ENCODE measurements around the gene LTBP1. TPM values are rescaled to one million over a fixed set of nuclear protein-coding genes. Genes with fewer than 3 reads are reported as not detected.

Gene LTBP1
- total RNA-seq, 1 donor from 2014 or later = 48.4 TPM

GRCh38 chr2:33094303-33094702, 147.6 kb downstream of the LTBP1 start:
- no peaks in the 10 kb centered on the region for H3K9me3 ChIP-seq
- no peak overlapping the region for H3K4me3 ChIP-seq
- intact Hi-C loops (cut with DNase I) = no loop called here
- TF ChIP-seq POLR2AphosphoS5 (IDR thresholded peaks at IDR 0.05; ENCODE audit: insufficient read depth in 1 of 2, low read depth in 1 of 2) = no peak
- TF ChIP-seq POLR2A (IDR thresholded peaks at IDR 0.05) = no peak
- no peak for TF ChIP-seq CTCF (IDR thresholded peaks at IDR 0.05)
- no peak for DNase-seq (ENCODE audit: extremely low spot score in 2 of 2)
- H3K27ac ChIP-seq = no peak overlapping the region
- no peaks in the 10 kb centered on the region for H3K27me3 ChIP-seq
- no peaks in the 10 kb centered on the region for H3K36me3 ChIP-seq
- H3K4me1 ChIP-seq = peaks cover 10% of the 10 kb centered on the region

DNA sequence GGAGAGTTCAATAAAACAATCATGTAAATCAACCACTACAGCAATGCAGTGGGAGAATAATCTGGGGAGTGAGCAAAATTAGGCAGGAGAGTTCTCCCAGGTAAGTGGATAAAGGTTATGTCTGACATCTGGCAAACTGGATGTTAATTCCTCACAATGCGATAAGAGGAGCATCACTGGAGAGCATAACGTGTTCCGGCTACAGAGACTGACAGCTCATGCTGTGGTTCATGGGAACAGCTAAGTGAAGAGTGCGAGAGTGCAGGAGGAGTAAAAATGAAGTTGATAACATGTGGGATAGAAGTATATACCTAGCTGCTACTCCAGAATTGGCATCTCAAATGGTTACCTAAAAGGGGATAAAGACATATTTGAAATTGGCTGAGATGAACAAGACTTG, 153.2 kb downstream of the LTBP1 start:
- TF ChIP-seq CTCF (IDR thresholded peaks at IDR 0.05) (no peak), POLR2AphosphoS5 (IDR thresholded peaks at IDR 0.05; ENCODE audit: insufficient read depth in 1 of 2, low read depth in 1 of 2) (no peak), POLR2A (IDR thresholded peaks at IDR 0.05) (no peak)
- Histone ChIP-seq H3K27me3 (no peaks in the 10 kb centered on the region), H3K4me1 (peaks cover 16% of the 10 kb centered on the region), H3K27ac (no peak overlapping the region), H3K4me3 (no peak overlapping the region), H3K36me3 (no peaks in the 10 kb centered on the region), H3K9me3 (no peaks in the 10 kb centered on the region)
- no peak for DNase-seq (ENCODE audit: extremely low spot score in 2 of 2)
- intact Hi-C loops (cut with DNase I) = no loop called here

DNA sequence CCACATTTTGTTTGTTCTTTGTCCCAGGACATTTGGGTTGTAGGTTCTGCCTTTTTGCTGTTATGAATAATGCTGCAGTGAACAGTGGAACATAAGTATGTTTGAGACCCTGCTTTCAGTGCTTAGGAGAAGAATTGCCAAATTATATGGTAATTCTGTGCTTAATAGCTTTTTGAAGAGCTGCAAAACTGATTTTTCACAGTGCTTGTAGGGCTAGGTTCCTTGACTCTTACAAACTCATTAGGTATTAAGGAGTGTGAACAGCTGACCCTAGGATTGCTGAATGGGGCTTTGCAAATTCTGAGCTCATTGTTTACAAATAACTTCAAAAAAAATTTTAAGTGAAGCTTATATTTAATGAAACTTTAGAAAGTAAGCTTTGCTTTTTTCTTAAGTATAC, 154.2 kb downstream of the LTBP1 start:
- no peak for TF ChIP-seq POLR2A (IDR thresholded peaks at IDR 0.05)
- no peak for TF ChIP-seq CTCF (IDR thresholded peaks at IDR 0.05)
- TF ChIP-seq POLR2AphosphoS5 (IDR thresholded peaks at IDR 0.05; ENCODE audit: insufficient read depth in 1 of 2, low read depth in 1 of 2) = no peak
- H3K9me3 ChIP-seq = no peaks in the 10 kb centered on the region
- no peak overlapping the region for H3K4me3 ChIP-seq
- no peak for DNase-seq (ENCODE audit: extremely low spot score in 2 of 2)
- intact Hi-C loops (cut with DNase I) = no loop called here
- H3K36me3 ChIP-seq = no peaks in the 10 kb centered on the region
- no peaks in the 10 kb centered on the region for H3K27me3 ChIP-seq
- H3K4me1 ChIP-seq = peaks cover 16% of the 10 kb centered on the region
- H3K27ac ChIP-seq = no peak overlapping the region

DNA sequence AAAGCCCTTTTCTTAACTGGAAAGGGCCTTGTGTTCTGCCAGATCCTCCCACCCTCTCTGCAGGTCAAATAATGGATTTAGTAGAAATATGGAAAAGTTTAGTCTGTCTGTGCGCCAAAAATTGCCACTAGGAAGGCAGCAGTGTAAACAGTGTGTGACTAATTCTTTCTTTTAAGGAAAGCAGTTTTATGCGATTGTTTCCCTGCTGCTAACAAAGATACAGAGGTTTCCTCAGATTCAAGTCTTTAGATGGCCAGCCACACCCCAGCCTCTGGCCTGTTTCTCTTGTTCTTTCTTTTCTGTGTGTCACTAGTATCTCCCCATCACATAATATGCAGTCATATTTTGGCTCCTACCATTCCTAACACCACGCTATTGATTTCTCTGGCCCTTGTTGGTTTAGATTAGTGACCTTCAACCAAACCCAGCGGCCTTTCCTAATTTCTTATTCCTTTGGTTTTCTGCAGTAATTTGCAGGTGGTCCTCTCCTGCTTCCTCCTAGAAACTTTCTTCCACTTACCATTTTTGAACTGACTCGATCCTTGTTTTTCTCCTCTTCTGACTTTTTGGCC, 157.4 kb downstream of the LTBP1 start:
- no peak overlapping the region for H3K4me3 ChIP-seq
- H3K4me1 ChIP-seq = peaks cover 27% of the 10 kb centered on the region
- TF ChIP-seq POLR2AphosphoS5 (IDR thresholded peaks at IDR 0.05; ENCODE audit: insufficient read depth in 1 of 2, low read depth in 1 of 2) (no peak), POLR2A (IDR thresholded peaks at IDR 0.05) (no peak), CTCF (IDR thresholded peaks at IDR 0.05) (no peak)
- H3K9me3 ChIP-seq = no peaks in the 10 kb centered on the region
- H3K36me3 ChIP-seq = no peaks in the 10 kb centered on the region
- H3K27ac ChIP-seq = peak overlapping the region; percentile 55
- intact Hi-C loops (cut with DNase I) = no loop called here
- H3K27me3 ChIP-seq = no peaks in the 10 kb centered on the region
- DNase-seq (ENCODE audit: extremely low spot score in 2 of 2) = no peak

DNA sequence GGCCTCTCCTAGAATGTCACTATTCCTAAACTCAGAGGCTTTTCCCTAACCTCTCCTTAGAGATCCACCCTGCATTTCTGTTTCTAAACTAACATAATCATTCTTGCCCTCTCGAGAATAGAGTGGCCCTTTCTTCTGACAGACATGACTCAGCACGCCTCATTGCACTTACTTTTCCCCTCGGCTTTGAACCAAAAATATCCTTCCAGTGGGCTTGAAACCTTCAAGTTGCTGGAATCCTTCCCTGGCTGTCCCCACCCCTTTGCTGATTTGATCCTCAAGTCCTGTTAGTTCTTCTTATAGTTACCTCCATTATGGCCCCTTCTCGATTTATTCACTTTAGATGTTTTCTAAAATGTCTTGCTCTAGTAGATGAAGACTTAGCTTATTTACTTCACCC, 158.0 kb downstream of the LTBP1 start:
- H3K36me3 ChIP-seq = no peaks in the 10 kb centered on the region
- H3K9me3 ChIP-seq = no peaks in the 10 kb centered on the region
- TF ChIP-seq CTCF (IDR thresholded peaks at IDR 0.05) = no peak
- TF ChIP-seq POLR2AphosphoS5 (IDR thresholded peaks at IDR 0.05; ENCODE audit: insufficient read depth in 1 of 2, low read depth in 1 of 2) = no peak
- TF ChIP-seq POLR2A (IDR thresholded peaks at IDR 0.05) = no peak
- H3K4me1 ChIP-seq = peaks cover 30% of the 10 kb centered on the region
- peak overlapping the region; percentile 55 for H3K27ac ChIP-seq
- intact Hi-C loops (cut with DNase I) = no loop called here
- DNase-seq (ENCODE audit: extremely low spot score in 2 of 2) = no peak
- H3K4me3 ChIP-seq = no peak overlapping the region
- H3K27me3 ChIP-seq = no peaks in the 10 kb centered on the region

Measured in vagina (tissue), 2 donors.